Stimulated activated CD8-positive, alpha-beta memory T cell treated with anti-CD3 and anti-CD28 coated beads, Interleukin-7, amount 100 ng/mL, for 4 hours (primary cell): ENCODE measurements around the gene NOL4L.

Experiments used
- DNase-seq, 2 donors: peaks; one replicate each; pipeline ENCODE4 v3.0.0-alpha.2; 2020; ENCODE audit warnings: low read depth in 2 of 2

NOL4L gene

DNA sequence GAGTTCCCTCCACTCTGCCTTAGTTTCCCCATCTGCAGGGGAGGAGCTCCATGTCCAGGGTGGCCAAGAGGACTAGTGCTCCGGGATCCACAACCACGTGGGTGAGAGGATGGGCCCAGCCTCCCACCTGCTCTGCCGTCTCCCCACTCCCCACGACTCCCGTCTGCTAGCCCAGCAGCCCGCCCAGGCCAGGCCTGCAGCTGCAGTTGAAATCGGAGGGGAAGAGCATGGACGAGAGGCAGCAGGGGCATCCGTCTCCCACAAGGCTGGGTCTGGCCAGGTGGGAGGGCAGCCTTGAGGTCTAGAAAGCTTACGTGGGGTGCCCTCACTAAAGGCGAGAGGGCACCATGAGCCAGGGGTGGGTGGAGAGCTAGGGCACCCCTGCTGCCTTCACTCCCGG is 8.6 kb downstream of the NOL4L start:
- no peak for DNase-seq

DNA sequence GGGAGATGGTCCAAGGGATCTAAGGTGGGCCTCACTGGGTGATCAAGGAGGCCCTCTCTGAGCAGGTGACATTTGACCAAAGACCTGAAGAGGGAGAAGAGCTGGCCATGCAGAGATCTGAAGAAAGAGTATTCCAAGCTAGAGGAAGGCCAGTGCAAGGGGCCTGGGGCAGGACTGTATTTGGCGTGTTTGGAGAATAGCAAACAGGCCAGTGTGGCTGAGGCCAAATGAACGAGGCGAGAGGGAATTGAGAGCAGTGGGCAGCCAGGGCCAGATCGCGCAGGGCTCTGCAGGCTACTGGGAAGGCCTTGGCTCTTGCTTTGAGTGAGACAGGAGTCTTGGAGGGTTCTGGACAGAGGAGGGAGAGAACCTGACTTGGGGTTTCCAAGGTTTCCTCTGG is 9.3 kb downstream of the NOL4L start:
- DNase-seq: no peak

GRCh38 chr20:32575227-32575581 is 9.9 kb downstream of the NOL4L start:
- no peak for DNase-seq

- DNase-seq: no peak
Measured at GRCh38 chr20:32574296-32575226, 10.6 kb downstream of the NOL4L start.

GRCh38 chr20:32573167-32573851 is 11.8 kb downstream of the NOL4L start:
- no peak for DNase-seq

DNA sequence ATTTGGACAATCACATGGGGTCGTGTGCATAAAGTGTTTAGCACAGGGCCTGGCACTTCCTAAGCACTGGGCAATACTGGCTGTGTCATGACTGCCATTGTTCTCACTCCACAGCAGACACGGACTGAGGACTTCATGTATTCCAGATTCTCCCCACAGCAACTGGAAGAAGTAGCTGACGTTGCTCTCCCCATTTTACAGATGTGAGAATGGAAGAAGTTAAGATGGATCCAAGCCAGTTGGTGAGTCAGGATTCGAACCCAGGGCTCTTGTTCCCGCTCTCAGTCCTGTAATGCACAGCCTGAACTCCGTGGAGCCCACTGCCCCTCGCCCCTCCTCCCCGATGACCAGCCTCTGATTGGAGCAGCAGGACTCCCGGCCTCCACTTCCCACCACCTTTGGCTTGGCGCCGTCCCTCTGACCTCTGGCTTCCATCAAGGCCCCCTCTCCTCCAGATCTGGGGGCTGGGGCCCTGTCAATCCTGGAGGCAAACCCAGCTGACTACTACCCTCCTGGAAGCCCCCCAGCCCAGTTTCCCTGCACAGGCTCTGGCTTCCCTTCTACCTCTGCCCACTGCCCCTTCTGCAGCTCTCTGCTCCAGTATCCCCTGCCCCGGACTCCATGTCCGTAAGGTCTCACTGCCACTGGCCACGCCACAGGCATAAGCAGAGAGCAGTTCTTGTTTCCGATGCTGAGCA is 12.7 kb downstream of the NOL4L start:
- no peak for DNase-seq

GRCh38 chr20:32571566-32571965 is 13.6 kb downstream of the NOL4L start:
- no peak for DNase-seq

DNA sequence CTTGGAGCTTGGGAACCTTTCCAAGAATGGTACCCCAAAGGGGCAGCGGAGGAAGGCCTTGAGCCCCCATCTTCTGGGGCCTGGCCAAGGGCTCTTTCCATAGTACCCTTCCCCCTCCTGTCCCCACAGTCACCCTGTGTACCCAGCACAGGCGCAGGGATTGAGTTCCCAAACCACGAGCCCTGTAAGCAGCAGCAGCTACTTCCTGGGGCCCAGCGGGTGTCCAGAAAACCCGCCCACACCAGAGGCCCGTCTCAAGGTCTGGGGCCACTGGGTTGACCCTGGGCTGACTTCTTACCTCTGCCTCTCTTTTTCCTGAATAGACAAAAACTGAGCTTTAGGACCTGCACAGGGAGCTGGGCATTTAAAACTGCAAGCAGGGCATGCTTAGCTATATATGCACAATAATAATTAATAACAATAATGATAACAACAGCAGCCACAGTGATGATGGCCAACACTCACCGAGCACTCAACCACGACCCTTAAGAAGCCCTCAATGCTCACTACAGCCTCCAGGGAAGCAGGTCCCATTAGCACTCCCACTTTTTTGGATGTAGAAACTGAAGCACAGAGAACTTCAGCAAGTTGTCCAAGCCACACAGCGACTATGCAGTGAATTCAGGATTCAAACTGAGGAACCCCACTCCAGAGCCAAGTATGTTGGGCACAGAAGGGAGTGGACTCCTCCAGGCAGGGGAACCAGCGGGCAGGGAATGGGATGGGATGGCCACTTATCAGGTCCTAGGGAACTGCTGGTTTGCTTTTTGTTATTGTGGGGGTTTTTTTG is 14.5 kb downstream of the NOL4L start:
- no peak for DNase-seq

DNA sequence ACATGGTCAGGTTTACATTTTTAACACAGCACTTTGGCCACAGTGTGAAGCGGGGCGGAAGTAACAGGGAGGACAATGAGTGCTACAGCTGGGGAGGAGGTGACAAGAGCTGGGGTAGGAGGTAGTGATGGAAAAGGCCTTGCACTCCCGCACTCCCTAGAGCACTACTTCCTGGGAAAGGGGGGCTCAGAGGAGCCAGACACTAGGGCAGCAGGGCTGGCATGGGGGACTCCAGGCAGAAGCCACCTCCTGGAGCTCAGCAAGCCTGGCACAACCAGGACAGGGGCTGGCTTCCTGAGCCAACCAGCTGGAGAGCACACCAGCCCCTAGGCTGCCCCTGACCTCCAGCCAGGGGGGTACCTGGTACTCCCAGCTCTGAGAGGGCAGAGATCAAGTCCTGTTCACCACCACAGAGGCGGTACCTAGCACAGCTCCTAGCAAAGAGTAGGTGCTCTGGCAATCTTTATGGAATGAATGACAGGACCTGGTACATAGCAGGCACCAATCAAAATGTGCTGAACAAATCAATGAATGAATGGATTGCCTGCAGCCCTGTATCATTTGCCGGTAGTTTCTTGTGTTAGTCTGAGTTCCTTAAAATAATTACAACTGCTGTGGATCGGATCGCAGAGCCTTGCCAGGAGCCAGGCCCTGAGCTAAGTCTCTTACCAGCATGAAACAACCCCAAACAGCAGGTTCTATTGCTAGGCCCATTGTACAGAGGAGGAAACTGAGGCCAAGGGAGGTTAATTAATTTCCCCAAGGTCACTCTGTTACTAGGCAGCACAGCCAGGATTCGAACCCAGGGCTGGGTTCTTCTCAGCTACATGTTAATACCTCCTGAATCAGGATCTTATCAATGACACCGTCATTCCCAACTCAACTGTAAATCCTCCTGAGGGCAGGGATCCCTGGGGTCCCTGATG is 15.5 kb downstream of the NOL4L start:
- no peak for DNase-seq

DNA sequence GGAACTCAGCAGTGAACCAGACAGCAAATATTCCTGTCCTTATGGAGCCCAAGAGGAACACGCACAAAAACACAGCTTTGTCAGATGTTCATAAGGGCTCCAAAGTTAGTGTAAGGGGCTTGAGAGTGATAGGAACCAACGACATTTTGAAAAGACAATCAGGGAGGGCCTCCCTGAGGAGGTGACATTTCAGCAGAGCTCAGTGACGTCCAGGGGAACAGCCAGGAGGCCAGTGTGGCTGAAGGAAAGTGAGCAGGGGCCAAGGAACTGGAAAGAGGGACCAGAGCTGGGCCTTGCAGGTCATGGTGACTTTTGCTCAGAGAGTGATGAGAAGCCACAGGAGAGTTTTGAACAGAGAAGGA is 16.1 kb downstream of the NOL4L start:
- DNase-seq: no peak

- DNase-seq: no peak
Measured at GRCh38 chr20:32567384-32568178, 17.6 kb downstream of the NOL4L start.

- no peak for DNase-seq
Measured at GRCh38 chr20:32566379-32567374, 18.5 kb downstream of the NOL4L start.

DNA sequence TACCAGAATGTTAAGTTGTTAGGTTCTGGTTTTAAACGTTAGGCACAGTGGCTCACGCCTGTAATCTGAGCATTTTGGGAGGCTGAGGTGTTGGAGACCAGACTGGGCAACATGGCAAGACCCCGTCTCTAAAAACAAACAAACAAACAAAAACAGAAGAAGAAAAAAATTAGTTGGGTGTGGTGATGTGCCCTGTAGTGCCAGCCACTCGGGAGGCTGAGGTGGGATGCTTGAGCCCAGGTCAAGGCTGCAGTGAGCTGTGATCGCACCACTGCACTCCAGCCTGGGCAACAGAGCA is 19.4 kb downstream of the NOL4L start:
- DNase-seq: no peak

- no peak for DNase-seq
Measured at GRCh38 chr20:32564921-32565734, 20.0 kb downstream of the NOL4L start.

DNA sequence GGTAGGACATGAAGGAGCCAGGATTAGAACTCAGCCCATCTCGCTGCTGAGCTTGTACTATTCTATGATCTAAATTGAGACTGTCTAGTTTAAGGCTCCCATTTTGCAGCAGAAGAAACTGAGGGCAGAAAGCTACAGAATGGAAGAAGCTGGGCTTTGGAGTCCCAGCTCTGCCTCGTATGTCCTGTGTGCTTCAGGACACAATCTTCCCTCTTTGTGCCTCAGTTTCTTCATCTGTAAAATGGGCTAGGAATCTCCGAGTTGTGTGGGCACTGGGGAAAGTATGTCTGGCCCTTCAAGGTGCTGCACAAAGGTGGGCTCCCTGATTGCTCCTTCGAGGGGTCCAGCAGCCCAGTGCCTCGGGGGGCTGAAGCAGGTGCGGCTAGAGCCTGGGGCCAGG is 20.7 kb downstream of the NOL4L start:
- no peak for DNase-seq

GRCh38 chr20:32563311-32564272 is 21.5 kb downstream of the NOL4L start:
- DNase-seq: no peak

DNA sequence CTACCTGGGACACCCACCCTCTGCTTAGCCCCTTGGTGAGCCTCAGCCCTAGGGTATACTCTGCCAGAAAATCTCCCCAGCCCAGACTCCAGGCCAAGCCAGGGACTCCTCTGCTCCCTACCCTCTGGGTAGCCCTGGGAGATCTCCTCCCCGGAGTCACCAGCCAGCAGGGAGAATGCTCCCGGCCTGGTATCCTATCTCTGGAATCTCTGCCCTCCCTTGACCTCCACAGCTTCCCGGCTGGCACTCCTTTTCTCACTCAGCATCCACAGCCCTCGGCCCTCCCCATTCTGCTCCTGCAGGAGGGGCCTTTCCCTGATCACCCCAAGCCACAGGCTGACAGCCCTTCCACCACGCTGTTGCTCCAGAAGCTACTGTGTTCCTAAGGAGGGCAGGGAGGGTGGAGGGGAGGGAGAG is 22.6 kb downstream of the NOL4L start:
- no peak for DNase-seq
